ENCODE measurements around the gene PTPRZ1. TPM values are rescaled to one million over a fixed set of nuclear protein-coding genes. Genes with fewer than 3 reads are reported as not detected.

PTPRZ1 gene
- total RNA-seq: not detected

DNA sequence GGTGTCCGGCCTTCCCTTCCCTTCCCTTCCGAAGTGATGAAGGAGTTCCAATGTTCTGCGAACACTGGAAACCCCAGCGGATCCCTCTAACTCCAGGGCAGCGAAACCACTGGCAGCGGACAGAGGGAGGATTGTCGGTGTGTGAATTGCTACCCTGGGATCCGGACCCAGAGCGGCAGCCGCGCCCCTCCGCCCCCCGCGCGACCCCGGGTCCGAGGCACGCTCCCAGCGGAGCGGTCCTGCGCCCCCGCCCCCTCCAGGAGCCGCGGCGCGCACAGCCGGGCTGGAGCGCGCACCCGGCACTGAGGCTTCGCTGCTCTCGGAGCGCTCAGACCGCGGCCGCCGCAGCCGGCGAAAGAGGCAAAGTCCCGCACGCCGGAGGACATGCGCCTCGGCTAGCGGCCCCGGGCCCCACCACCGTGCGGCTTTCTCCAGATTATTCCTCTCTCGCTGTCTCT, at the start of gene PTPRZ1:
PTPRZ1 (plus strand) TSS at position 331 of the 458 bp plus-strand sequence. CDS start 339 bp downstream, outside the sequence.
- Mint-ChIP-seq H3K27ac (no peak within 1 kb of the TSS), H3K27me3 (peaks cover 23 to 48% of the 10 kb centered on the region in 2 donors), H3K36me3 (no peaks in the 10 kb centered on the region), H3K4me3 (no peak within 1 kb of the TSS), H3K4me1 (ENCODE audit: low read depth in 2 of 2) (peaks cover 4 to 5% of the 10 kb centered on the region in 2 donors), H3K9me3 (no peaks in the 10 kb centered on the region)
- ATAC-seq: no peak
- DNase-seq (ENCODE audit: low spot score): no peak

DNA sequence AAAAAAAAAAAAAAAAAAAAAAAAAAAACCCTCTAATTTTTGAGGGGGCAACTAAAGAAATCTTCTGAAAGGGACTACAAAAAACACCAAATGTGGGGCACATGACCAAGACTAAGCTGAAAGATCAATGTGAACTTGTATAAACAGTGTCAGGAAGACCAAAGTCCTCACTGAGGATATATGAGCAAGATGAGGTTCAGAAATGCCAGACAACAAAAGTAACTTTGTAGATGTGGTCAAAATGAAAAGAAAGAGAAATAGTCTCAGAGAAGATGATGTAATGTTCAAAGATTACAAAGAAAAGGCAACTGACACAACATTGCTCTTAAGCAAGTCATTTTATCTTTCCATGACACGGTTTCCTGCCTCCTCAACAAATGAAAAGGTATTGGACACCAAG, 48.7 kb upstream of the PTPRZ1 start:
- Mint-ChIP-seq H3K27ac (no peak overlapping the region), H3K36me3 (no peaks in the 10 kb centered on the region), H3K4me3 (no peak overlapping the region), H3K9me3 (peaks cover 6% of the 10 kb centered on the region), H3K27me3 (no peaks in the 10 kb centered on the region), H3K4me1 (ENCODE audit: low read depth in 2 of 2) (no peaks in the 10 kb centered on the region)
- no peak for ATAC-seq
- no peak for DNase-seq (ENCODE audit: low spot score)

DNA sequence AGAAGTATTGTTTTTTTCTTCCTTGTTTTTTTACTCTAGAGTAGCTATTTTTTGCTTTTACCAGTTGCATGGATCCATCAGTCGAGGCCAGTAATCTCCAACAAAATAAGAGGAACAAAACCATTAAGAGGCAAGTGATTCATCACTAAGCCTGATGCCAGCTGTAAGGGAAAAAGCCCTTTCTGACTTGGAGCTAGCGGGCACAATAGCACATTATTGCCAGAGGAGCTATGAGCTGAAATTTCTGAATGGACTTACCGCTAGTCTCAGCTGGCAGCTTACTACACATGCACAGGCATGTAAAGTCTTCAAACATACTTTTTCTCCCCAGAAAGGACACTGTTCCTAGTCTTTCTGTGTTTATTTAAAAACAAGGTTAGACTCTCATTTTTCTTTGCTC, 41.6 kb upstream of the PTPRZ1 start:
- DNase-seq (ENCODE audit: low spot score) (no peak), ATAC-seq (no peak)
- peaks cover 13% of the 10 kb centered on the region for H3K9me3 Mint-ChIP-seq
- H3K27me3 Mint-ChIP-seq: no peaks in the 10 kb centered on the region
- no peaks in the 10 kb centered on the region for H3K4me1 Mint-ChIP-seq (ENCODE audit: low read depth in 2 of 2)
- H3K36me3 Mint-ChIP-seq: no peaks in the 10 kb centered on the region
- H3K4me3 Mint-ChIP-seq: no peak overlapping the region
- no peak overlapping the region for H3K27ac Mint-ChIP-seq

DNA sequence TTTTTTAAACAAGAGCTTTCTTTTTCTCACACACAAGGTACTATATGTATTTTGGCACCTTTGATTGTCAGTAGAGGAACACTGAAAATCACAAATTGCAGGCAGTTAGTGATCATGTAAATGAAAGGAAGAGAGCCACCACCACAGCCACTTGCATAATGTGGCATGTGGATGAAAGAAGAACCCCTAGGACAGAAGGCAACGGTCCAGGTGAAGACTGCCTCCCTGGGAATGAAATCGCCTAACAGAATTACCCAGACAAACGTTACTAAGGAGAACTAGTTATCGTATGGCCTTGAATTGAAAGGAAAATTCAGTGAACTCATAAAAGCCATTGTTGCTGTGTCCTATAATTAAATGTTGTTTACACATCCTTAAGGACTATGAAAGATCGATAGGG, 41.2 kb upstream of the PTPRZ1 start:
- ATAC-seq: no peak
- Mint-ChIP-seq H3K4me1 (ENCODE audit: low read depth in 2 of 2) (no peaks in the 10 kb centered on the region), H3K36me3 (no peaks in the 10 kb centered on the region), H3K27me3 (no peaks in the 10 kb centered on the region), H3K4me3 (no peak overlapping the region), H3K27ac (no peak overlapping the region), H3K9me3 (peaks cover 13% of the 10 kb centered on the region)
- DNase-seq (ENCODE audit: low spot score): no peak

DNA sequence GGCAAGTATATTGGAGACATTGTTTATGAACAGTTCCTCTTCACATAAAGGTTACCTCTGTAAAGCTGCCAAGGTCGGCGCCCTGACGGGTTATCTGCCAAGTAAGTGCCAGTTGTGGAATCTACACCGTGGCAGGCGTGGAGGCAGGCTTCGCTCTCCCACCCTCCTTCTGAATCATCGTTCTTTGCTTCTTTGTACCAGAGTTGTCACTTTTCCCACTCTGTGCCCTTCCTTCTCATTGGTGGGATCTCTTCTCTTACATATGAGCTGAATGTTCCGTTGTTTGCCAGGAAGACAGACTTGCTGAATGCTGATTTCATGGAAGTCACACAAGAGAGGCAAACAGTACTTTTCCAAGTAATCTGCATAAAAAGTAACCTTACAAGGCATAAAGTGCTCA, 40.6 kb upstream of the PTPRZ1 start:
- no peak for DNase-seq (ENCODE audit: low spot score)
- no peaks in the 10 kb centered on the region for H3K36me3 Mint-ChIP-seq
- peaks cover 13% of the 10 kb centered on the region for H3K9me3 Mint-ChIP-seq
- no peak overlapping the region for H3K4me3 Mint-ChIP-seq
- no peak for ATAC-seq
- H3K27me3 Mint-ChIP-seq: no peaks in the 10 kb centered on the region
- no peak overlapping the region for H3K27ac Mint-ChIP-seq
- H3K4me1 Mint-ChIP-seq (ENCODE audit: low read depth in 2 of 2): no peaks in the 10 kb centered on the region

DNA sequence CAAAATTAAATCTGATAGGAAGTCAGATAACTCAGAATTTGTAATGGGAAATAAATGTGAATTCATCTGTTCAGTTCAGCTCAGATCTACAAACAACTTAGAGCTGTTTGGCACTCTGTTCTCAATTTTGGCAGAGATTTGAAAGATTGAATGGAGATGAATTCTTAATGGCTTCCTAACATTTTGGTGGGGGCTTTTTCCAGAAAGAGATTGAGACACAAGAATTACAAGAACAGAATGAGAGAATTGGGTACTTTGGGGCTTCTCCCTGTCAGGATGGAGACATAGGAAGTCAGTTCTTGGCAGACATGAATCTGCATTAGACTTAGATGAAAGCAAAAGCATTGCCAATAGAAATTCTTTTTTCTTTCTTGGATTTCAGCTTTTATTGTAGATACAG, 39.0 kb upstream of the PTPRZ1 start:
- H3K27me3 Mint-ChIP-seq: no peaks in the 10 kb centered on the region
- no peaks in the 10 kb centered on the region for H3K36me3 Mint-ChIP-seq
- DNase-seq (ENCODE audit: low spot score) (no peak), ATAC-seq (no peak)
- H3K27ac Mint-ChIP-seq: no peak overlapping the region
- no peak overlapping the region for H3K4me3 Mint-ChIP-seq
- peaks cover 13% of the 10 kb centered on the region for H3K9me3 Mint-ChIP-seq
- no peaks in the 10 kb centered on the region for H3K4me1 Mint-ChIP-seq (ENCODE audit: low read depth in 2 of 2)

DNA sequence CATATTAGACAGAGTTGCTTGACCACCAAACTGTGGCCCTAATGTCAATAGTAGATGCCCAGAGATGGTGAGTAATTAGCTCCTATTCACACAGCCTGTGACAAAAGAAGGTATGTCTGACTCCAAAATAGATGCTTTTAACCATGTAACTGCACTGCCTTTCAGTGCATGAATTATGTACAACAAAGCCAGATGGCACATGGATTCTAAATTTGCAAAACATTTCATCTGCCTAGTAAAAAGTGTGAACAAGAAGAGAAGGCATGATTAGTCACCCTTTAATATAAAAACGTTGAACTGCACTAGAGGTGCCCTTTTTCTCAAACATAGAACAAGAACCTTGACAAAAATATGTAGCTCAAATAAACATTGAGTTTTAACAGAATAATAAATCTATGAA, 35.5 kb upstream of the PTPRZ1 start:
- ATAC-seq (no peak), DNase-seq (ENCODE audit: low spot score) (no peak)
- Mint-ChIP-seq H3K27ac (no peak overlapping the region), H3K9me3 (peaks cover 10% of the 10 kb centered on the region), H3K27me3 (no peaks in the 10 kb centered on the region), H3K36me3 (no peaks in the 10 kb centered on the region), H3K4me1 (ENCODE audit: low read depth in 2 of 2) (no peaks in the 10 kb centered on the region), H3K4me3 (no peak overlapping the region)

DNA sequence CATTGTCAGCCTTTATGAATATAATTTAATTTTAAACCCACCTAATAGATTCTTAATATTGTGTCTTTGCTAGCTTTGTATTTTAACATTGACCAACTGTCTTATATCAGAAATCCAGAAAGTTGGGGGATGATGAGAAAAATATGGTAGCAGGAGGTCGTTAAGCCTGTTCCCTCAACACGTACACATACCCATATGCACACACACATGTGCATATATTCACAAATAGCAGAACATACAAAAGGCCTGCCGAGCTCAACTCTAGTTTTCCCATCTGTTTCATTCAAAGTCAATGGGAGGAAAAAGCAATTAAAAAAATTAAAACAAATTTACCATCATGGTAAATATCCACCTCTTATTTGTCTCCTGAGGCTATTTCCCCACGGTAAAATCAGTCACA, 25.9 kb upstream of the PTPRZ1 start:
- Mint-ChIP-seq H3K4me3 (no peak overlapping the region), H3K4me1 (ENCODE audit: low read depth in 2 of 2) (no peaks in the 10 kb centered on the region), H3K9me3 (peaks cover 7% of the 10 kb centered on the region), H3K27ac (no peak overlapping the region), H3K36me3 (no peaks in the 10 kb centered on the region), H3K27me3 (no peaks in the 10 kb centered on the region)
- DNase-seq (ENCODE audit: low spot score): no peak
- no peak for ATAC-seq

DNA sequence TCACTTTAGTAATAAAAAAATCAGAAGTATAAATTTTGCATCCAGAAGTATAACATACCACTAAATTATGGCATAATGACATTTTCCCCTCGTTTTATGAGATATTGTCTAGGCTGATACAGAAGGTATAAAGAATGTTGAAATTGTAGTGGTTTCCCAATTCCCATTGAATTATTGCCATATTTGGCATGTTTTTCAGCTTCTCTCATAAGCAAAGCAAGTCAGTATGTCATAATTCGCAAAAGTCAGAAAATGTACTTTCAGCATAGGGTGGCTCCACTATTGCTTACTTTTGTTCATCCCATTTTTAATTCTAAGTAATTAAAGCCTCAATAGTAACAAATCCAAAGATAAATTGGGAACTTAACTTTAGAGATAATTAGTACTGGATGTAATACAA, 19.7 kb upstream of the PTPRZ1 start:
- H3K4me1 Mint-ChIP-seq (ENCODE audit: low read depth in 2 of 2): no peaks in the 10 kb centered on the region
- ATAC-seq (no peak), DNase-seq (ENCODE audit: low spot score) (no peak)
- no peaks in the 10 kb centered on the region for H3K36me3 Mint-ChIP-seq
- H3K4me3 Mint-ChIP-seq: no peak overlapping the region
- H3K27ac Mint-ChIP-seq: no peak overlapping the region
- no peaks in the 10 kb centered on the region for H3K27me3 Mint-ChIP-seq
- H3K9me3 Mint-ChIP-seq: peaks cover 9% of the 10 kb centered on the region

DNA sequence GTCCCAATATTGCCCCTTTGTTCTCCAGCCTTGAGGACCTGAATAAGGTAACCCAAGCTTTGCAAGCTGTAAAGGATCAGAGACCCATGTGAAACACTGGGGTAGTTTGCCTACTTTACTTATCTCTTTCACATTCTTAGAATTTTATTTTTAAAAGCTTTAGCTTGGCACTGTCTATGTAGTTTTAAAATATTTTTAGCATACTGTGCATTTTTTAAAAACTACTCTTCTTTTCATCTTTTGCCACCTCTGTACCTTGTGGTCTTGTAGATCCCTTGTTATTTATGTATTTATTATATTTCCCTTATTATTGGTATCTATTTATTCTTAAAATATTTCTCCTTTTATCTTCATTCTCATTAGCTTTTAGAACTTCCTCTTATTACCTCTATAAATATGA, 12.0 kb upstream of the PTPRZ1 start:
- Mint-ChIP-seq H3K27ac (no peak overlapping the region), H3K4me3 (no peak overlapping the region), H3K4me1 (ENCODE audit: low read depth in 2 of 2) (no peaks in the 10 kb centered on the region), H3K36me3 (no peaks in the 10 kb centered on the region), H3K9me3 (peaks cover 6% of the 10 kb centered on the region), H3K27me3 (no peaks in the 10 kb centered on the region)
- DNase-seq (ENCODE audit: low spot score) (no peak), ATAC-seq (no peak)

DNA sequence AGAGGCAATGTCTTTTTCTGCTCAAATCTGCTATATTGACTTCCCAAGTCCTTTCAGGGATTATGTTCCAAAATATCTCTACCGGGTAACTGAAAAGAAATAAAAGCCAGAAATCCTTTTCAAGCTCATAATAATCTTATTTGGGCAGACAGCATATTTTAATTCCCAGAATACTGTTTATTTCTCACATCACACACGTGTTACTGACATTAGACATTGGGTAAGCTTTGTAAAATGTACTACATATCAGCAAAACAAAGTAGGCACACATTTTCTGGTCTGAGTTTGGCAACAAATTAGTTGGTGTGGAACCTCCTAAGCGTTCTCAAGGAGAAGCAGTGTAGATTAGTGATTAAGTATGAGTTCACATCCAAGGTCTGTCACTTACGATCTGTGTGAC, 10.4 kb upstream of the PTPRZ1 start:
- H3K27me3 Mint-ChIP-seq: no peaks in the 10 kb centered on the region
- no peak overlapping the region for H3K4me3 Mint-ChIP-seq
- DNase-seq (ENCODE audit: low spot score) (no peak), ATAC-seq (no peak)
- H3K4me1 Mint-ChIP-seq (ENCODE audit: low read depth in 2 of 2): no peaks in the 10 kb centered on the region
- H3K36me3 Mint-ChIP-seq: no peaks in the 10 kb centered on the region
- peaks cover 6% of the 10 kb centered on the region for H3K9me3 Mint-ChIP-seq
- H3K27ac Mint-ChIP-seq: no peak overlapping the region

DNA sequence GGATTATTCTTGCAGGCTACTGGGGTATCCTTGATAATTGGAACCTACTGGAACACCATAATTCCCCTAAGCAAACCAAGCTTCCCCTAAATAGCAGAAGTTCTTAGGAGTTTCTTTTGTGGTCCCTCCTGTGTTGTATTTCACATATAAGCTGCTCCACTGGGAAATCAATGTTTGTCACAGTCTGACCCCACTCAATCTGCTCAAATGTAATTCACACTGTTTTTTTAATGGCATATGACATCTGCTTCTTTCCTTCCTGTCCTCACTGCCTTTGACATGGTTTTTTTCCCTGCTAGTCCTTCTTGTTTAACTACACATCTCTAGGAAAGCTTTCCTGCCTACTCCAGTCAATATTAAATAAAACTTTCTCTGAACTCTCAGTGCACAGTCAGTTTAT, 1.8 kb upstream of the PTPRZ1 start:
- Mint-ChIP-seq H3K27me3 (peaks cover 23 to 48% of the 10 kb centered on the region in 2 donors), H3K9me3 (no peaks in the 10 kb centered on the region), H3K27ac (no peak overlapping the region), H3K36me3 (no peaks in the 10 kb centered on the region), H3K4me3 (no peak overlapping the region), H3K4me1 (ENCODE audit: low read depth in 2 of 2) (peaks cover 4 to 5% of the 10 kb centered on the region in 2 donors)
- ATAC-seq (no peak), DNase-seq (ENCODE audit: low spot score) (no peak)

DNA sequence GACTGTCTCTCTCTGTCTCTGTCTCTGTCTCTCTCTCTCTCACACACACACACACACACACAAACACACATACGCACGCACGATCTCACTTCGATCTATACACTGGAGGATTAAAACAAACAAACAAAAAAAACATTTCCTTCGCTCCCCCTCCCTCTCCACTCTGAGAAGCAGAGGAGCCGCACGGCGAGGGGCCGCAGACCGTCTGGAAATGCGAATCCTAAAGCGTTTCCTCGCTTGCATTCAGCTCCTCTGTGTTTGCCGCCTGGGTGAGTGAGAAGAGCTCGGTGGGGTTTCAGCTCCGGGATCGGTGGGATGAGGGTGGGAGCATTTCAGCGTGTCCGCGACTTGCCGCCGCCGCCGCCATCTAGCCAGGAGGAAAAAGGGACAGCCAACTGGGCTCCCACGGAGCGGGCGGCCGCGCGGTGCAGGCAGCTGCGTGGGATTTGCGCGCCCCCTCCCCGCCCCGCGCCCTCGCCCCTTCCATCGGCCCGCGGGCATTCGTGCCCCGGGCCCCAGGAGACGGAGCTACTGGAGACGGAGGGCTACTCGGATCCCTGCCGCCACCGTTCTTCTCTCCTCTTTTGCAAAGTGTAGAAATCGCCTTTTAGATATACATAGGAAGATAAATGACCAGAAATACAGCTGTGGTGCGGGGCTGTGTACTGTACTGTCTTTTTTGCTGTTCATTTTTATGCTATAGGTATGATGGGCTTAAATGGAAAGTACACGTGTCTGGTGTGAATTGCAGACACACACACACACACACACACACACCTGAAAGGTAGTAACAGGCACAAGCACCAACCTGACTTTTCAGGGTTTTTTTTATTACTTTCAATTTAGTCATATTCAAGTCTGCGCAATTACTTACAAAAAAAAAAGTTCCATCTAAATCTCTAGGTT, 581 bp downstream of the PTPRZ1 start:
- DNase-seq (ENCODE audit: low spot score) (no peak), ATAC-seq (peak in 1 of 2 donors; percentile 24)
- Mint-ChIP-seq H3K9me3 (no peaks in the 10 kb centered on the region), H3K27me3 (peaks cover 23 to 48% of the 10 kb centered on the region in 2 donors), H3K36me3 (no peaks in the 10 kb centered on the region), H3K4me1 (ENCODE audit: low read depth in 2 of 2) (peaks cover 4 to 5% of the 10 kb centered on the region in 2 donors), H3K27ac (no peak overlapping the region), H3K4me3 (no peak overlapping the region)

DNA sequence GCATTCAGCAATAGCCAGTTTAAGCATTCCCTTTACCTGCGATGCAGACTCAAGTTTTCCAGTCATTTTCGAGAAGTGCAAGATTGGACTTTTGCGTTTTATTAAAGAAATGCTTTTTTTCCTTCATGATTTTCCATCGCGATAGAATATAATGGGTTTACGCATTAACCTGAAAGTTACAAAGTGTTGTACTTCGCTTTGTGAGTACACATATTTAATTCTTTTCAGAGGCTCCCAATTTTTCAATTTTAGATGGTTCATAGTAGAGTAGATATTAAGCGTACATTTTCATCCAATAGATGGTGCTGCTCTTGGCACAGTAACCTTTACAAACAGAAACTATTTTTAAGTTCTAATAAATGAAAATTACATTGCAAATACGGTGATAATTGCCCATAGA, 1.3 kb downstream of the PTPRZ1 start:
- Mint-ChIP-seq H3K27me3 (peaks cover 23 to 48% of the 10 kb centered on the region in 2 donors), H3K36me3 (no peaks in the 10 kb centered on the region), H3K9me3 (no peaks in the 10 kb centered on the region), H3K27ac (no peak overlapping the region), H3K4me3 (no peak overlapping the region), H3K4me1 (ENCODE audit: low read depth in 2 of 2) (peaks cover 4 to 5% of the 10 kb centered on the region in 2 donors)
- DNase-seq (ENCODE audit: low spot score): no peak
- no peak for ATAC-seq
